AG04449 (cell line): ENCODE measurements around the gene SMG7.

Experiments used
- CTCF ChIA-PET: fragments of 350-600 bp; formaldehyde crosslinking; extraction: SDS; loops from one replicate; lab custom pipeline; 2021; ENCODE audit warnings: antibody characterized with exemption; lab: Yijun Ruan, JAX
- POLR2A ChIA-PET: fragments of 400-600, 350-600 bp; formaldehyde crosslinking; extraction: SDS; loops from one replicate; lab custom pipeline; 2020; ENCODE audit warnings: antibody characterized with exemption, inconsistent platforms; lab: Yijun Ruan, JAX
- DNase-seq: peaks from one replicate; pipeline ENCODE4 v3.0.0-alpha.2; 2010; ENCODE audit warnings: low read depth, low spot score
- H3K4me3 ChIP-seq: 2 replicates; pipeline ENCODE4 v1.5.1; 2011; ENCODE audit warnings: low read depth, mild to moderate bottlenecking, control low read depth, low read length
- TF ChIP-seq, protein P1 (sequence below): IDR thresholded peaks from one replicate; pipeline ENCODE4 v1.5.1; 2011; ENCODE audit warnings: mild to moderate bottlenecking, moderate library complexity, low read length, control low read depth, inconsistent platforms; ENCODE audit not compliant: insufficient read depth; ENCODE audit errors: missing control alignments

SMG7 gene

DNA sequence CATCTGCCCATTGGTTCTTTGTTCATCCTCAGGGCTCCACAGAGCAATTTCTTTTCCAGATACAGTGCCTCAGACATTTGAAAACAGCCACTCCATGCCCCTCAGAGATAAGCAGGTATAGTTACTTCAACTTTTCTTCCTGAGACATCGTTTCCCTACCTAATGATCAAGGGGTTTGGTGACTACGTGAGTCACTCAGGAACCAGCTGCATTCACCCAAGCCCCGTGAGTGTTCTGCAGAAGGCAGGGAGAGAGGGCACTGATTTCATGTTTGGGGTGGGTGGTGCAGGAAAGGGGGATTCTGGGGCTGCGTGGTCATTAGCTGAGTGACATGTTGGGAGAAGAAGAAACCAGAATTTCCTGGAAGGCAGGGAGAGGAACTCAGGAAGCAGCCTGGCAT, 93.0 kb downstream of the SMG7 start:
- no peak overlapping the region for H3K4me3 ChIP-seq
- DNase-seq, result no peak
- TF ChIP-seq, protein P1, sequence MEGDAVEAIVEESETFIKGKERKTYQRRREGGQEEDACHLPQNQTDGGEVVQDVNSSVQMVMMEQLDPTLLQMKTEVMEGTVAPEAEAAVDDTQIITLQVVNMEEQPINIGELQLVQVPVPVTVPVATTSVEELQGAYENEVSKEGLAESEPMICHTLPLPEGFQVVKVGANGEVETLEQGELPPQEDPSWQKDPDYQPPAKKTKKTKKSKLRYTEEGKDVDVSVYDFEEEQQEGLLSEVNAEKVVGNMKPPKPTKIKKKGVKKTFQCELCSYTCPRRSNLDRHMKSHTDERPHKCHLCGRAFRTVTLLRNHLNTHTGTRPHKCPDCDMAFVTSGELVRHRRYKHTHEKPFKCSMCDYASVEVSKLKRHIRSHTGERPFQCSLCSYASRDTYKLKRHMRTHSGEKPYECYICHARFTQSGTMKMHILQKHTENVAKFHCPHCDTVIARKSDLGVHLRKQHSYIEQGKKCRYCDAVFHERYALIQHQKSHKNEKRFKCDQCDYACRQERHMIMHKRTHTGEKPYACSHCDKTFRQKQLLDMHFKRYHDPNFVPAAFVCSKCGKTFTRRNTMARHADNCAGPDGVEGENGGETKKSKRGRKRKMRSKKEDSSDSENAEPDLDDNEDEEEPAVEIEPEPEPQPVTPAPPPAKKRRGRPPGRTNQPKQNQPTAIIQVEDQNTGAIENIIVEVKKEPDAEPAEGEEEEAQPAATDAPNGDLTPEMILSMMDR, result no peak
- ChIA-PET POLR2A (no interaction called here), CTCF (interaction anchor here (1.2 kb wide), 2 partner anchors 11 kb away, joined by 3 to 4 read pairs; no protein-coding TSS in a partner anchor)

DNA sequence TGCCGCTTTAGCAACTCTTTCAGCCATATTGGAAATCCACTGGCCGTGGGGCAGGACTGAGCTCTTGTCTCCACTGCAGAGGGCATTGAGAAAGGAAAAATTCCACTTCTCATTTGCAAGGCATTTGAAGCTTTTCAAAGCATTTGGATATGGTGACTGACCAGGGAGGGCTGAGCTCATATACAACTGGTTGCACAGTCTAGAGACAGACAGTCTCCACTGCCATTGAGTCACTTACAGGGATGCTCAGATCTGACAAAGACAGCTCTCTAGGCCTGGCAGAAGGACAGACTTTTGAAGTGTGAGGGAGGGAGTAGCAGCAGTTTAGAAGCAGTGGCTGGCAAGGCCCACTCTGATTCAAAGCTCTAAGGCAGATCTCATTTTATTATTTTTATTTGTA, 93.7 kb downstream of the SMG7 start:
- H3K4me3 ChIP-seq, result no peak overlapping the region
- ChIA-PET CTCF (interaction anchor here (1.2 kb wide), 2 partner anchors 10 to 12 kb away, joined by 3 to 4 read pairs; no protein-coding TSS in a partner anchor), POLR2A (no interaction called here)
- no peak for DNase-seq
- TF ChIP-seq, protein P1, result no peak

DNA sequence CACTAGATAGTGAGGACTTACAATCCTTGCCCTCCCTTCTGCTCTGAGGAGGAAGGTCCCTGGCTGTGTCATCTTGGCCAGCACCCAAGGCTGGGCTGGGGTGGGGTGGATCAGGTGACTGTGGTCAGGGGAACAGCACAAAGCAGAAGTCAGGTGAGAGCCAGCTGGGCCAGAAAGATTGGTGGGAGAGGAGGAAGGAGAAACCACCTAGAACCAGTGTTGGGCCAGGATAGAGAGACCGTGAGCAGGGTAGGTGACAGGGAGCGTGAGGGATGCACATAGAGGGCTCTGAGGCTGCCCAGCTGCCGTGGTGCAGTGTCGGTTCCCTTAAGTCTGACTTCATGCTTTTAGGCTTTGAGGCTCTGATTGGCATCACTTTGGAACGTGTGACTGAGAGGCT, 95.3 kb downstream of the SMG7 start:
- ChIA-PET POLR2A (no interaction called here), CTCF (interaction anchor here (0.6 to 1.0 kb wide), 2 partner anchors 10 to 138 kb away, joined by 3 read pairs; no protein-coding TSS in a partner anchor)
- H3K4me3 ChIP-seq, result no peak overlapping the region
- TF ChIP-seq, protein P1, result no peak
- DNase-seq, result no peak

DNA sequence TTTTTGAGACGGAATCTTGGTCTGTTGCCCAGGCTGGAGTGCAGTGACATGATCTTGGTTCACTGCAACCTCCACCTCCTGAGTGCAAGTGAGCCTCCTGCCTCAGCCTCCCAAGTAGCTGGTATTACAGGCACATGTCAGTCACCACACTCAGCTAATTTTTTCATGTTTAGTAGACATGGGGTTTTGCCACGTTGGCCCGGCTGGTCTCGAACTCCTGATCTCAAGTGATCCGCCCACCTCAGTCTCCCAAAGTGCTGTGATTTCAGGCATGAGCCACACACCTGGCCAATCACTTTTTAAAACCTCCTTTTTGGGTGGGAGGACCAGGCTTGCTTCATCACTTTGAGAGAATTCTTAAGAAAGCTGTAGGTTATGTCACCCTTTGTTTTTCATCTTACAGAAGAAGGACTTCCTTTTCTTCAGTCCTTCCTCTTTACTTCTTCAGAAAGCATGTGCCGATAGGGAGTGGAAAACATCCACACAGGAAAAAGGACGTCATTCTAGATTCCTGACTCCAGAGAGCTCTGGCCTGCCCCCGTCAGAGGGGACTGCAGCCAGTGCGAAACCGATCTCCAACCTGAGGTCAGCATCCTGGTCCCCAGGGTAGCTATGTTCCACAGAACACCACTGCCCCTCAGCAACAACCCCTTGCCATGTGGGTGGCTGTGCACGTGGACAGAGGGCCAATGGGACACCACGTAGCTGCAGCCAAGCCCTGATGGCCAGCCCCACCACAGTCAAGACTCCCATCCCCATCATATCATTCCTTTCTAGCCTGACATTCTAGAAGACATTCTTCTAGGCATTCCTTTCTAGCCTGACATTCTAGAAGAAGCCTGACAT, 96.1 kb downstream of the SMG7 start:
- no peak overlapping the region for H3K4me3 ChIP-seq
- no peak for DNase-seq
- ChIA-PET CTCF (interaction anchor here (0.6 to 2.5 kb wide), 4 partner anchors 9 to 137 kb away, joined by 3 to 18 read pairs (median 3); no protein-coding TSS in a partner anchor), POLR2A (no interaction called here)
- TF ChIP-seq, protein P1, result no peak

DNA sequence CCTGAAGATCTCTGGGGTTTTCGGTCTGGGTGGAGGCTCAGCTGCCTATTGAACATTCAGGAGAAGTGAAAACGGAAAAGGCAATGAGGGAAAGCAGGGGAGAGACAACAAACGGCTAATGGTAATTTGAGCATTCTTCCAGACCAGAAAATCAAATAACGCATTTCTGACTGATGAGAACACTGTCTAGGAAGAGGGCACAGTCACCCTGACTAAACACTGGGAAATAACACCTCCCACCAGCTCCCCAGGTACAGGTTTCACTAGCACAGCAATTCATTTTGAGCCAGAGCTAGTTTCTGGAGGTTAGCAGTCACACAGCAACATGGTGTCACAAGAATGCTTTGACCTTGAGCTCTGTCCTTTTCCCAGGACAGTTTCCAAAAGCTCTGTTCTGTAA, 96.8 kb downstream of the SMG7 start:
- CTCF ChIA-PET, result interaction anchor here (0.7 to 2.5 kb wide), 3 partner anchors 9 to 12 kb away, joined by 3 to 18 read pairs (median 4); no protein-coding TSS in a partner anchor
- TF ChIP-seq, protein P1, result no peak
- POLR2A ChIA-PET, result no interaction called here
- no peak for DNase-seq
- H3K4me3 ChIP-seq, result no peak overlapping the region

DNA sequence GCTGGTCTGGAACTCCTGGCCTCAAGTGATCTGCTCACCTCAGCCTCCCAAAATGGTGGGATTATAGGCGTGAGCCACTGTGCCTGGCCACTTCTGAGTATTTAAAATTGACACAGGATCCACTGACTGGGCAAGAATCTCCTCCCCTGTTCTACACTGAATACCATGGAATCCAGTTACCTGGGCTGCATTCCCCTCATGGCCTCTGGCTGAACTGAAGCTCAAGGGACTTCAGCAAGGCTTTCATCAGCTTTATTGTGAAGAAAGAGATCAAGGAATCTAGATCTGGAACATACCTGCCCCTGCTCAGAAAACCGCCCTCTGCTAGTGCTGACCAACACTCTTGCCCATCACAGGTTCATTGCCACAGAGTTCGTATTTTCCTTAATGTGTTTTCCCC, 97.5 kb downstream of the SMG7 start:
- TF ChIP-seq, protein P1, result no peak
- ChIA-PET POLR2A (no interaction called here), CTCF (interaction anchor here (0.8 to 2.5 kb wide), 3 partner anchors 9 to 116 kb away, joined by 3 to 18 read pairs (median 4); no protein-coding TSS in a partner anchor)
- no peak overlapping the region for H3K4me3 ChIP-seq
- DNase-seq, result no peak
